Muscle layer of duodenum (tissue), 2 donors: ENCODE results near the gene PLA2R1.

Experiments
- H3K27ac ChIP-seq: one replicate; pipeline ENCODE4 v1.7.0; 2013; ENCODE audit warnings: mild to moderate bottlenecking, low read length
- H3K27me3 ChIP-seq: one replicate; pipeline ENCODE4 v1.7.0; 2013; ENCODE audit warnings: low read depth, mild to moderate bottlenecking, control low read depth, low read length
- H3K36me3 ChIP-seq, 2 donors: one replicate each; pipeline ENCODE4 v1.7.0; 2013; ENCODE audit warnings: low read length in 2 of 2, control low read depth in 1 of 2, mild to moderate bottlenecking in 1 of 2; ENCODE audit not compliant: insufficient read depth in 2 of 2, control insufficient read depth in 1 of 2
- H3K4me1 ChIP-seq, 2 donors: one replicate each; pipeline ENCODE4 v1.7.0; 2013; ENCODE audit warnings: low read length in 2 of 2, mild to moderate bottlenecking in 2 of 2, control low read depth in 1 of 2, moderate library complexity in 1 of 2; ENCODE audit not compliant: insufficient read depth in 2 of 2, control insufficient read depth in 1 of 2
- H3K4me3 ChIP-seq, 2 donors: one replicate each; pipeline ENCODE4 v1.7.0; 2013; ENCODE audit warnings: low read length in 2 of 2, low read depth in 1 of 2, mild to moderate bottlenecking in 1 of 2
- H3K9me3 ChIP-seq, 2 donors: one replicate each; pipeline ENCODE4 v1.7.0; 2013; ENCODE audit warnings: low read length in 2 of 2, control low read depth in 1 of 2, mild to moderate bottlenecking in 1 of 2; ENCODE audit not compliant: control insufficient read depth in 1 of 2
- donor health status: healthy.

PLA2R1 gene

DNA sequence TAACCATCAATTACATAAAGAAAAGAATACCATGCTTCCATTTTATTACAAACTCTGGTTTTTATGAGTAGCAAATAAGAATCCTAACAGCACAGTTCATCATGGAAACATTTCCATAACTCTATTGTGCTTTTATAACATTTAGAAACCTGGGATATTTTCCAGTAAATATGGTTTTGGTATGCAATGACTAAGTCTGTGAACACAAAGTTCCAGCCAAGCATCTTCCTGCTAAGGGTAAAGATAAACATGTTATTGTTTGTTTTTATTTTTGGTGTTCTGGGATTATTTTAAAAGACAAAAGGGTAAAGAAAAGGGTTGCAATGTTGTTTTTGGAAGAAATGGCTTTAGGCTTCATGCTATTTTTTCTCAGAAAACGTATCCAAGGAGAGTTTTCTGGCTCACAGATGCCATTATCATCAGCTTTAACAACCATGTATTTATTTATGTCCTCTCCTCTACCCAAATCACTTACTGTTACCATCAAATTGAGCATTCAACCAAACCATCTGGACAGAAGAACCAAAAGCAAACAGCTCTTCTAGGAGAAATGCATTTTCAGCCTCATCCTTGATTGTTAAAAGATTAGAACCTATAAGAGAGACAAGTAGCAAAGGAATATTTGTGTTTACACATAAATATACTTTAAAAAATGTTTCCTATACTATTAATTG lies 116.0 kb downstream of the PLA2R1 start:
- H3K27me3 ChIP-seq = no peaks in the 10 kb centered on the region
- peaks cover 0 to 5% of the 10 kb centered on the region in 2 donors for H3K4me1 ChIP-seq
- H3K27ac ChIP-seq = no peak overlapping the region

DNA sequence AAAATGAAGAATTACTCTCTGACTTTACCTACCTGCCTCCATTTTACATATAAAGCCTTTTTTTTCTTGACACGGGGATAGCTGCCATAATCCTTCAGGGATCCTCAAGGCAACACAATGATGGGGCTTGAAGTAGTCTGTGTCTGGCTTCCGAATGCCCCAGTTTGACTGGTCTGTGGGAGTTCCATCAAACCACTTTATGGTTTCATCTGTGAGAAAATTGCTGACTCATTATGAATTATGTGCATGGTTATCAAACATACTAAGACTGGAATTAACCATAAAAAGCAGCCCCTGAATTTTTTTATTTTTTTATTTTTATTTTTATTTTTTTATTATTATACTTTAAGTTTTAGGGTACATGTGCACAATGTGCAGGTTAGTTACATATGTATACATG lies 117.5 kb downstream of the PLA2R1 start:
- no peak overlapping the region for H3K27ac ChIP-seq
- H3K27me3 ChIP-seq = no peaks in the 10 kb centered on the region
- H3K36me3 ChIP-seq = no peaks in the 10 kb centered on the region
- H3K9me3 ChIP-seq = no peaks in the 10 kb centered on the region
- H3K4me1 ChIP-seq = peaks cover 0 to 5% of the 10 kb centered on the region in 2 donors
- no peak overlapping the region for H3K4me3 ChIP-seq

More for the DNA sequence above, 116.0 kb downstream of the PLA2R1 start:
- no peaks in the 10 kb centered on the region for H3K9me3 ChIP-seq
- H3K4me3 ChIP-seq = no peak overlapping the region
- no peaks in the 10 kb centered on the region for H3K36me3 ChIP-seq

DNA sequence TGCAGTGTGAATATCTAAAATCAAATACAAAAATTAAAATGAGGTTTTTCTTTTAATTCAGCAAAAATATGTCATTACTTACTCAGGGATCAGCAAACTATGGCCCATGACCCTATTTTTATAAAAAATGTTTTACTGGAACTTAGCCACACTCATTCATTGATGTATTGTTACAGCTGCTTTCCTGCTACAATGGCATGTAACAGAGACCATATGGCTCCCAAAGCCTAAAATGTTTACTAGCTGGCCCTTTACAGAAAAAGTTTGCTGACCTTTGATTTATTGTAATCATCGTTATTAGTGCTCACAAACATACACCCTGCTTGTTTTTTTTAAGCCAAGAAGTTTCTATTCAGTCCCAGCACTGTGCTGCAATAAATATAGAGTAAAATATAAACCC lies 120.3 kb downstream of the PLA2R1 start:
- H3K27me3 ChIP-seq = no peaks in the 10 kb centered on the region
- H3K27ac ChIP-seq = no peak overlapping the region
- H3K4me1 ChIP-seq = peaks cover 0 to 9% of the 10 kb centered on the region in 2 donors
- H3K4me3 ChIP-seq = no peak overlapping the region
- no peaks in the 10 kb centered on the region for H3K36me3 ChIP-seq
- no peaks in the 10 kb centered on the region for H3K9me3 ChIP-seq

DNA sequence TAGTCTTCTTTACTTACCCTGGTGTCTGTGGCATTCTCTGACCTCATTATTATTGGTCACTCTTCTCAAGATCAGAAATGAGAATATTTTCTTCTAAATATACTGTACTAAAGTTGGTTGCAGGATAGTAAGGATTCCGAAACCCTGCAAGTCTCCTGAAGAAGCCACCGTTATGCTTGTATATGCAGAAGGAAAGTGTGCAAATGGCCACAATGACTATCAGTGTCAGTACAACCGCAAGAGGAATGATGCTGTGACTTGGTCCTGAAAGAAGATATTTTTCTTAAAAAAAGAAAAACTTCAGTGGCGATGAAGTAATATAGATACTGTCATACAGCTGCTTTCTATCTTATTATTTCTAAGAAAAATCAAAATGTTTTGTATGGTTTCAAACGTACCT lies 120.7 kb downstream of the PLA2R1 start:
- Histone ChIP-seq H3K4me1 (peaks cover 0 to 9% of the 10 kb centered on the region in 2 donors), H3K4me3 (no peak overlapping the region), H3K9me3 (no peaks in the 10 kb centered on the region), H3K36me3 (no peaks in the 10 kb centered on the region), H3K27me3 (no peaks in the 10 kb centered on the region), H3K27ac (no peak overlapping the region)

DNA sequence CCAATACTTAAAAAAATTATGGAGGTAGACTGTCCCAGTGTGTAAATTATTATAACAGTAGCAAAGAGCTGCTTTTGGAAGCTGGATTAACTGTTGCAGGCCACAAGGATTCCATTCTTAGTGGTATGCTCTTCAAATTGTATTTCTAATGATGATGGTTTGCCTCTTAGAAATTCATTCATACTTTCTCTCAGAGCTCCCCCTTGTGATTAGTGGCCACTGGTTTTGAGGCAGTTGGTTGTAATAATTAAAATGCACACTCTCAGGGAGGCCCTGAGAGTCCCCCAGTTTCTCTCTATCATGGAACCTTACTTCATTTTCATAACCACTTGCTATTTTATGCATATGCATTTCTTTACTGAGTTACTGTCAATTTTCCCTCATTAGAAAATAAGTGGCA lies 122.5 kb downstream of the PLA2R1 start:
- no peaks in the 10 kb centered on the region for H3K9me3 ChIP-seq
- no peak overlapping the region for H3K27ac ChIP-seq
- no peak overlapping the region for H3K4me3 ChIP-seq
- H3K36me3 ChIP-seq = no peaks in the 10 kb centered on the region
- H3K4me1 ChIP-seq = peaks cover 0 to 9% of the 10 kb centered on the region in 2 donors
- no peaks in the 10 kb centered on the region for H3K27me3 ChIP-seq

DNA sequence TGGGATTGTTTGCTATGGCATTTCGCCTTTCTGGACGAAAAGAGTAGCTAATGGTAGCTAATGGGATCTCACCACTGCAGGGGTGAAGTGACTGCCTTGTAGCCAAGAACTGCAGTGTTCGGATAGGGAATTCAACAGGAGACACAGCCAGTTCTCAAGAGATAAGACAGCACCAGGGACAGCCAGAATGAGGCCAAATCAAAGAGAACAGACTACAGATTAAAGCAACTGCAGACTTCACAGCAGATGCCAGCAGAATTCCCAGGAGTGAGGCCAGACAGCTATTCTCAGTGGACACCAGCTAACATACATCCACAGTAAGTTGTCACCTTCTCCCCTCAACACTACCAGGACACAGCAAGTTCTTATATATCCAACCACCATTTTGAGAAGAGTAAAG lies 124.0 kb downstream of the PLA2R1 start:
- peaks cover 0 to 18% of the 10 kb centered on the region in 2 donors for H3K4me1 ChIP-seq
- H3K27ac ChIP-seq = no peak overlapping the region
- no peaks in the 10 kb centered on the region for H3K9me3 ChIP-seq
- no peaks in the 10 kb centered on the region for H3K27me3 ChIP-seq
- H3K4me3 ChIP-seq = no peak overlapping the region
- H3K36me3 ChIP-seq = no peaks in the 10 kb centered on the region

DNA sequence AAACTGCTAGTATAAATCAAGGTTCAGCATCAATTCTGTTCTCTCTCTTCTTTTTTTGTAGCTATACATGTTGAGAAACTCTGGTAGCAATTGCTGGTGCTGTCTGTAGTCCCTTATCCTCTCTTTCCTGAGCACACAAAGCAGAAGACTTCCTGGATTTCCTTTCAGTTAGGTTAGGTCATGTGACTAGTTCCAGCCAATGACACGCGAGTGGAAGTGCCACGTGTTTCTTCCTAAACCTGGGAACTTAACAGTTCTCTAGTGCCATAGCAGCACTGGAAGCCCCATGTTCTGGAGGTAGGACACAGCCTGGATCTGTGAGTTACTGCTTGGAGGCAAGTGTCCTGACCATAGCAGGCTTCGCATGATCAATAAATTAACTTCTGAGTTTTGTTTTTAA lies 125.9 kb downstream of the PLA2R1 start:
- H3K27ac ChIP-seq = no peak overlapping the region
- H3K9me3 ChIP-seq = no peaks in the 10 kb centered on the region
- peaks cover 0 to 13% of the 10 kb centered on the region in 2 donors for H3K4me1 ChIP-seq

DNA sequence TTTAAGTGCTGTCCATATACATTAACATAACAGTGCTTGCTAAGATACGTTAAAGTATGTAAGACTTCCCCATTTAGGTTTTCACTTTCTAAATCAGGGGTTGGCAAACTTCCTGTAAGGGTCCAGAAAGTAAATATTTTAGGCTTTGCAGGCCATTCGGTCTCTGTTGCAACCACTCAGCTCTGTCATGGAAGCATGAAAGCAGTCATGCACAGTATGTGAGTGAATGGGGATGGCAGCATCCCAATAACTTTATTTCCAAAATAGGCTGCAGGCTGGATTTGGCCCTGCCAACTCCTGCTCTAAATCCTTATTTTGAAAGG lies 128.7 kb downstream of the PLA2R1 start:
- H3K4me3 ChIP-seq = no peak overlapping the region
- H3K9me3 ChIP-seq = no peaks in the 10 kb centered on the region
- peaks cover 0 to 13% of the 10 kb centered on the region in 2 donors for H3K4me1 ChIP-seq
- no peaks in the 10 kb centered on the region for H3K27me3 ChIP-seq
- no peak overlapping the region for H3K27ac ChIP-seq
- no peaks in the 10 kb centered on the region for H3K36me3 ChIP-seq

More for the DNA sequence above, 125.9 kb downstream of the PLA2R1 start:
- Histone ChIP-seq H3K4me3 (no peak overlapping the region), H3K36me3 (no peaks in the 10 kb centered on the region), H3K27me3 (no peaks in the 10 kb centered on the region)

DNA sequence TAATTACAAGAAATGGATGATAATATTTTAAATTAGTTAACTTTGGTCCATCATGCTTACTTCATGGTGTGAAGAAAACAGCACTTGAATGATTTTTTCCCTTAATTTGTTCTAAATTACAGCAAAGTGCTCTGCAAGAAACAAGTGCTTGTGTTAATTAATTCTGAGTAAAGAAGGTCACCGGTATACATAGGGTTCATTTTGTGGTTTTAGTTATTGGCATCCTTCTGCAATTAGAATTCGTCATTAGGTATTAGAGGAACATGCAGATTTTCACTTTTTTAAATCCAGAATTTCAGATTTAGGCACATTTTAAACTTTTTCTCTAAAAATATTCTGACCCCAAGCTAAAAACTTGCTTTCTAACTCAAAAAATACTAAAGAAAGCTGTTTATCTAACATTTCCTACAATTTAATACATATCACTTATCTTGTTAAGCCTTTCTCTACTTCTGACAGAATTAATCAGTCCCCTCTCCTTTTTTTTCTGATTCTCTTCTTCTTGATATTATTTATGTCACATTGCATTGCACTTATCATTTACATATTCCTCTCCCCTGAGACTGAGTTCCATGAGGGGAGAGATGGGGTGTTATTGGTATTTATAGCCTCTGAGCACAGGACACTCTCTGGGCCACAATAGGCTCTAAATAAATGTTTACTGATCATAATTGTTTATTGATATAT lies 129.2 kb downstream of the PLA2R1 start:
- Histone ChIP-seq H3K27me3 (no peaks in the 10 kb centered on the region), H3K9me3 (peaks cover 0 to under 1% of the 10 kb centered on the region in 2 donors), H3K4me1 (peaks cover 0 to 9% of the 10 kb centered on the region in 2 donors), H3K4me3 (no peak overlapping the region), H3K27ac (no peak overlapping the region), H3K36me3 (no peaks in the 10 kb centered on the region)

DNA sequence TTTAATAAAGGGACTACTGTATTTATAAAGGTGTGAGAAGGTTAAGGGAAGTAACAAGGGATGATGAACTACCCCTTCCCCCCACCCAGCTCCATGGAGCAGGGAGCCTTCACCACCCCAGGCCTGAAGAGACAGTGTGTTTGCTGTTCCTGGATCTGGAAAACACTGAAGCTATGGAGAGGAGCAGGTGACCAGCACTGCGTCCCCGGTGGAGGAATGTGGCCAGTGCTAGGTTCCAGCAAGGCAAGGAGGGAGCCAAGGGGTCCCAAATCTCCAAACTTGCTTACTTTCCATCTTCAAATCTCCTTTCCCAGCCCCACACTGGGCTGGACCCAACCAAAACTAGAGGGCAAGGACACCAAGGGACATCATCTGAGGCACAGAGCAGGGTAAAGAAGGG lies 135.7 kb downstream of the PLA2R1 start:
- Histone ChIP-seq H3K4me1 (no peaks in the 10 kb centered on the region), H3K4me3 (no peak overlapping the region), H3K36me3 (no peaks in the 10 kb centered on the region), H3K27ac (no peak overlapping the region), H3K27me3 (no peaks in the 10 kb centered on the region), H3K9me3 (peaks cover 0 to 6% of the 10 kb centered on the region in 2 donors)

DNA sequence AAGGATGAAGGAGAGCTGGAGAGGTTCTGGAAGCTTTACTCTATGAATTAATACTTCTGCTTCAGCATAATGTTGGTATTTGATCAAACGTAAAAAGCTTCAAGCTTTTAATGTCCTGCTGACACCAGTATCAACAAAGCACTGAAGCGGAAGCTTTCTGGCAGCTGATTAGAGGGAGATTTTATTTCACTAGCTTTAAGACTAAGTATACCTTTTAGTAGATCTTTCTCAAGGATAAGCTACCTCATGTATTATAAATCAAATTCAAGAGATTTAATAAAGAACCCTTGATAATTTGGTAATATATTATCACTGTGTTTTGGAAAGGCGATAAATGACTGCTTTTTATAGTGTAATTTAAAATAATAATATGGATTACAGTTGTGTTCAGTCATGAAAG lies 136.4 kb downstream of the PLA2R1 start:
- no peaks in the 10 kb centered on the region for H3K27me3 ChIP-seq
- H3K9me3 ChIP-seq = peaks cover 0 to 6% of the 10 kb centered on the region in 2 donors
- H3K36me3 ChIP-seq = no peaks in the 10 kb centered on the region
- H3K27ac ChIP-seq = no peak overlapping the region
- no peak overlapping the region for H3K4me3 ChIP-seq
- no peaks in the 10 kb centered on the region for H3K4me1 ChIP-seq

DNA sequence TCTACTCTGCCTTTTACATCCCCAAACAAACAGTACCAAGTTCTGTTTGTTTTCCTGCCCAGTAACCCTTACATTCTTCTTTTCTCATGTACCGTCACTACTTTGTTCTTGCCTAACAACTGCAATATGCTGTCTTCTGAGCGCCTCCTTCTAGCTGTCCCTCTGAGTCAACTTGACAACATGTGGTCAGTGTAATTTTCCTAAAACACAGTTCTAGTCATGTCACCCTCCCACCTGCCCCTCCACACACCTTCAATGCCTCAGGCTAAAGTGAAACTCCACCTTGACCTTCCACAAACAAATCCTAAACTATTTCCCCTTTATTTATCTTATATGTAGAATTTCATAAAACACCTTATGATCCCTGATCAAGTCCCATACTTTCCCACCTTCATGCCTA lies 139.9 kb downstream of the PLA2R1 start:
- no peaks in the 10 kb centered on the region for H3K27me3 ChIP-seq
- no peaks in the 10 kb centered on the region for H3K4me1 ChIP-seq
- H3K4me3 ChIP-seq = no peak overlapping the region
- H3K27ac ChIP-seq = no peak overlapping the region
- H3K36me3 ChIP-seq = no peaks in the 10 kb centered on the region
- no peaks in the 10 kb centered on the region for H3K9me3 ChIP-seq
